GM19023 (cell line): ENCODE measurements around the gene ROBO1.

Source experiments
- ATAC-seq: cut with Tn5 transposase; IDR thresholded peaks from one replicate; pipeline ENCODE4 v1.9.1; 2021; ENCODE audit warnings: mild to moderate bottlenecking, moderate library complexity; ENCODE audit not compliant: unreplicated experiment

Gene ROBO1

DNA sequence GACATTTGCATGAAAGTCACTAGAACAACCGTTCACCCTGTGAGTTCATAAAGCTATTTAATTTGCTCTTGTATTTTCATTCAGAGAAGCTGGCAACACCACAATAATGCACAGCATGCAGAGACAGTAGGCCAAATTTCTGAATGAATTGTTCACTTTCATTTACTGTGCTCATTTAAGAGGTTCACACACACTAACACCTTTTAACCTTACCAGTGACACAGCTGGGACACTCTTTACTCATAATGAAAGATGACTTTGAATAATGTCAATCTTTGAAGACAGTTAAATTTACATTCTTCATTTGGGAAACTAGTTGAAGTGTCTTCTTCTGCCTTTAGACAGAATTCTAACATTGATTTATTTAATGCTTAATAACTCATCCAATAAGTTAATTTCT, 95.7 kb downstream of the ROBO1 start:
- ATAC-seq, result no peak

DNA sequence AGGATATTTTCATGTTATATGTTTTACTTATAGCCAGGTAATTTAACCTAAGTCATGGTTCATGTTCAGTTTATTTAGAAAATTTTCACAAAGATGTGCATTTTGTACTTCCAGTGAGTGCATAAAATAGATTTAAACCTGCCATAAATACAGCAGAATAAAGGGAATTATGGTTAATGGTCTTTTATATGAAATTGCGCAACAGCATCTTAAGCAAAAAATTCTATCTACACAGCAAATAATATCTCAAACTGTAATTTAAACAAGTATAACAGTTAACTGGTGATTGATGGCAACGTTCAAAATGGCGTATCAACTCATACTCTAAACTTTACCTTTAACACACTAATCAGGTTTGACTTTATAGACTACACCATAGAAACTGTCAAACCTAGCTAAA, 97.6 kb downstream of the ROBO1 start:
- ATAC-seq, result no peak

DNA sequence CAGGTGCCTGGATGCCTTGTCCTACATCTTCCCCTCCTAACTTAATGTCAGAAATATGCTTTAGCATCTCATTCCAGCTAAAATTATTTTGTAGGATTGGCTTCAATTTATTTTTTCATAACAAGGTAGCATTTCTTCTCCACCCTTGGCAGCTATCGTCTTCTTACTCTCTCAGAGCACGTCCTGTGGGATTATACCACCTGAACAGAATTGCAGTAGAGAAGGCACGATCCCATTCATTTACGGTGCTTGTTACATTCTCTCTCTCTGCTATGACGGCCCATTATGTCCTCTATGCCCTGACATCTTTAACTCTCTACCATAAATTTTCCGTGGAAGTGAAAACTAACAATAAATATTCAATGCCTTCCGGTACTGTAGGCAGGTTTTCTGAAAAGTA, 103.3 kb downstream of the ROBO1 start:
- no peak for ATAC-seq

DNA sequence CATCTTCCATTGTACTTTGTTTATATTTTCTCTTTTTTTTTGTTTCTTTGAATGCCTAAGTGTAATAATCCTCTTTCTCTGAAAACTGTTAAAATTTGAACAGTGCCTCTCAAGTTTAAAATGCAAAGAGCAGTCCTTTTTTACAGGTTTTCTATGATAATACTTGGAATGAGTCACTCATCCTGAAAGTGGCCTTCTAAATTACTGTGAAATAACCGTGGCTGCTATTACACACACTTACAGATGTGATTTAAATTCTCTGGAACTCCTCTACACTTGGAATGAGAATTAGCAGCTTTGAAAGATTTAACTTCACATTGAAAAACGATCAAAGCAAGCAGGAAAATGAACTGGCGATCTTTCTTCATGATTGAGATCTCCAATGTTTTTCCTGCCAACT, 105.9 kb downstream of the ROBO1 start:
- ATAC-seq, result no peak

GRCh38 chr3:79657076-79657475, 110.7 kb downstream of the ROBO1 start:
- ATAC-seq, result no peak

- no peak for ATAC-seq
Observed at GRCh38 chr3:79654019-79654418, 113.8 kb downstream of the ROBO1 start.

DNA sequence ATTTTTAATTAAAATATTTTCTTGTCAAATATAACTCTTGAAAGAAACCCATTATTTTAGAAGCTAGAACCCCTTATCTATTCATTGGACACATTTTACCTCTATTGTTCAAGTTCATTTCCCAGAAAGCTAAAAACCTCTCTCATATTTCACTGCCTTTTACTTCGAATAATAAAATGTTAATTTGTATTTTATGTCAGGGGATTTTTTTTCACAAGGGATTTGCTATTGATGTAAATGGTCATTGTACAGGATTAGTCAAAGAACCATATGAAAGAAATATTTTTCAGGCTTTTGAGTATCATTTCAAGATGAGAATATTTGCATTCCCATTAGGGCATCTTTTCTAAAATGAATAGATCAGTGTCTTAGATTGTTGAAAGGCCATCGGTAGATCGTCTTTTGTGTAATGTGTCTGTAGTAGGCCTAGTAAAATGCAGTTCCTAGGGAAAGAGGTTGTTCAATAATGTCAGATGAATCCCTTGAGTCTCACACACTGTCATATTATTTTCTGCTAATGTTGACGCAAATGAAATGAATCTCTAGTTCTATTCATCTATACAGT, 114.5 kb downstream of the ROBO1 start:
- no peak for ATAC-seq

DNA sequence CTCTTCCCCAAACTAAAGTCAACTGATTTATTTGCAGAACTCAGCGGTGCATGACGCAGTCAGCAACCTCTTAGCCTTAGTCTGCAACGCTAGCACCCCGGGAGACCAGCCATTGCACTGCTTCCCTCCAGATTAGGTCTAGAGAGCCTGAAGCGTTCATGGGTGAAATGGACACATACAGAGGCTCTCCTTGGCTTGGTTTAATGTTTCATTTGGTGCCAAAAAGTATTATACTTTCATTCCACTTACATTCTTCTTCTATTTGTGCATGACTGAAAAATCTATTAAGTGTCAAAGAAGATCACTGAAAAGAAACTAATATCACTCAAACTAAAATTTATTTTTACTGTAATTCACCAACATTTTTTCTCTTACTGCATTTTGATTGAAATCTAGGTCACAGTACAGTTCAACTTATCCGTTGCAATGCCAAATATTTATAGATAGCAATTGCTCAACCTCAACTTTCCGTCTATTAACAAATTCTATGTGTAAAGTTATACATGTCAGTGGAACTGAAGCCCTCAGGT, 116.2 kb downstream of the ROBO1 start:
- ATAC-seq, result no peak

- ATAC-seq, result no peak
Observed at GRCh38 chr3:79639855-79640254, 127.9 kb downstream of the ROBO1 start.

- no peak for ATAC-seq
Observed at GRCh38 chr3:79636372-79636771, 131.4 kb downstream of the ROBO1 start.

DNA sequence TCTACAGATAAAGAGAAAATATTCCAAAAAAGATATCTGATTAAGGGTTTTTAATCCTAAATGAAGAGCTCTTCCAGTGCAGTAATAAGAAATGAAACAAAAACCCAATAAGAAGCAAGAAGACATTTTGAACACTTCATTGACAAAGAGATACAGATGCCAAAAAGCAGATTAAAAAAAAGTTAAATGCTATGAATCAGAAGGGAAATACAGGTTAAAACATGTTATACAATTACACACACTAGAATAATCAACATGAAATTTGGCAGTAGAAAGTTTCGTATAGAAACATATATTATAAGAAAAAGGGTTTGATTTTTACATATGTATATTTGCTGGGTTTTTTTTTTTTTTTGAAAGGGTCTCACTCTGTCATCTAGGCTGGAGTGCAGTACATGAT, 135.0 kb downstream of the ROBO1 start:
- no peak for ATAC-seq

GRCh38 chr3:79618883-79619282, 148.9 kb downstream of the ROBO1 start:
- no peak for ATAC-seq

GRCh38 chr3:79606414-79606813, 161.4 kb downstream of the ROBO1 start:
- no peak for ATAC-seq

DNA sequence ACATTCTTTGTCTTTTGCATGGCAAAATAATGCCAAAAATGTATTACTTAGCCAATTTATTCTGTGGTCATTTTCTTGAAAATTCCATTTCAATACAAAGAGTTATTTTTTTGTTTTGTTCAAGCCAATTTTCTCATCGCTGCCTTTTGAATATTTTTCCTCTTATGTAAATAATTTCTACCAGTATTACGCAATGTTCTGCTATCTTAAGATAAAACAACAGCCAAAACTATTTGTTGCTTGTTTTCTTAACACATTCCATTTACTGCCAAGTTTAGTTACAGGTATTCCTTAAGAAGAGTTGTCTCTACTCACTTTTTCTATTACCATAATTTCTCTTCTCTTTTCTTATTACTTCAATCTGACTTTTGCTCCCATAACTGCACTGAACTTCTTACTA, 163.1 kb downstream of the ROBO1 start:
- ATAC-seq, result no peak

GRCh38 chr3:79602385-79602784, 165.4 kb downstream of the ROBO1 start:
- ATAC-seq, result no peak

DNA sequence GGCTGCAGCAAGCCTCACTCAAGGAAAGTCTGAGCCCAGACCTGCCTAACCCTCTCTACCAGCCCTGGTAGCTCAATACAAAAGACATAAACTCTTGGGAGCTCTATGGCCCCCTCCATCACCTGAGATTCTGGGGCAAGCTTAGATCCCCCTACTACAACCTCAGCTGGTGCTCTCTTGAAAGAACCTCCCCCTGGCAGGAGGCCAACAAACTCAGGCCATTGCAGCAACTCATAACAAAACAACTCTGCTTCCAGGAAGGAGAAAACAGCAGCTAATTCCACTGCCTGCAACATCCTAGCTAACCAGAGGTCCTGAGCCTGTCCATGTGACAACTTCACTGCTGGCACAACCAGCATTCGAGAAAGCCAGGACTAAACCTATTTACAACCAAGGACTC, 169.2 kb downstream of the ROBO1 start:
- ATAC-seq, result no peak

DNA sequence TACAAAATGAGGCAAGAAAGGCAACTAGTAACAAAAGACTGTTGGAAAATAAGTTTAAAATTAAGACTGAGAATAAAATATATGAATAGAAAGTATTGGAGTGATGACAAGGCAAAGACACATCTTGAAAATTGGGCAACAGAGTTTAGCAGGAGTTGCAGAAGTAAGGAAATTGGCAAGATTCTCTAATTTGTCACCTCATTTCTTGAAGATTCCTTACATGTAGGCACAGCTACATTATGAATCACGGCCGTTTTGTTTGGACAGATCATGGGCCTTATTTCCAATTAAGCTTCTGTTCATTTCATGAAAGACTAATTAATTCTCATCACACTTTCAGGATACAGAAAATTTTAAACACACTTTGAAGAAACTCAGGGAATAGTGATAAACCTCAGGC, 170.1 kb downstream of the ROBO1 start:
- ATAC-seq, result no peak

DNA sequence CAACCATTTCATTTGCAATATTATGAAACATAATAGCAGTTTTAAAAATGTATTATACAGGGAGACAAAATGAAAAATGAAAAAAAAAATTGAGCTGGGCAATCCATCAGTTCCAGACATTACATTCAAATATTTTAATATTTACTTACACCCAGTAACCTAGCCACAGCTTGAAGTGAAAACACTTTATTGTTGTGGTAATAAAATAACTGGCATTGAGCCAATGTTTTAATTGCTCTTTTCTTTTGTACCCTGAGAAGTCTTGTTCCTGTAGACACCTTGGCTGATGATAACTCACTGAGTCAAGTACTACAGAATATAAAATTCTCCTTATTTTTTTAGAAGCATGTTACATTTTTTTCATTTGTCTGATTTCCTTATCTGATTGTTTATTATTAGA, 180.6 kb downstream of the ROBO1 start:
- no peak for ATAC-seq

DNA sequence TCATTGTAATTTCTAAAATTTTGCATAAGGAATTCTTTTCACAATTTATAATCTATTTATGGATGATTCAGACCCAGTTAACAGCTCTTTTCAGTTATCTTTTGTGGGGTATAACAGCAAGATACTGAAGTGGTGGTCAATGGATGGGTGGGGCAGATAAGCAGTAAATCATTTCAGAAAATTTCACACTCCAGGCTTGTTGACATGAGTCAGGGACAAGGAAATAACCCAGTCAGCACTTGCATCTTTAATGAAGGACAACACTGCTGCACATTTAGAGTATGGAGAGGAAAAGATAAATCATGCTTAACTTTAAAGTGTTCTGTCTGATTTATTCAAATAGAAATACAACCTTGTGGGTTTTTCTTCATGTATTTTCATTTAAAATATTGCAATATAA, 181.6 kb downstream of the ROBO1 start:
- ATAC-seq, result no peak

DNA sequence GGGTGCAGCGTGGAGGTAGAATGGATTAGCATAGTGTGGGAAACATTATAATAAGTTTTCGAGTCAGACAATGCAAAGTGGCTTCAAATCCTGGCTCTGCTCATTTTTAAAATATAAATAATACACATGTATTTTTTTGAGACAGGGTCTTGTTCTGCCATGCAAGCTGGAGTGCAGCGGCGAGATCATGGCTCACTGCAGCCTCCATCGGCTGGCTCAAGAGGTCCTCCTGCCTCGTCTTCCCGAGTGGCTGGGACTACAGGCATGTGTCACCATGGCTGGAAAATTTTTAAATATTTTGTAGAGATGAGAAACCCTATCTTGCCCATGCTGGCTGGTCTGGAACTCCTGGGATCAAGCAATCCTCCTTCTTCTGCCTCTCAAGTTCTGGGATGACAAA, 194.9 kb downstream of the ROBO1 start:
- ATAC-seq, result no peak

DNA sequence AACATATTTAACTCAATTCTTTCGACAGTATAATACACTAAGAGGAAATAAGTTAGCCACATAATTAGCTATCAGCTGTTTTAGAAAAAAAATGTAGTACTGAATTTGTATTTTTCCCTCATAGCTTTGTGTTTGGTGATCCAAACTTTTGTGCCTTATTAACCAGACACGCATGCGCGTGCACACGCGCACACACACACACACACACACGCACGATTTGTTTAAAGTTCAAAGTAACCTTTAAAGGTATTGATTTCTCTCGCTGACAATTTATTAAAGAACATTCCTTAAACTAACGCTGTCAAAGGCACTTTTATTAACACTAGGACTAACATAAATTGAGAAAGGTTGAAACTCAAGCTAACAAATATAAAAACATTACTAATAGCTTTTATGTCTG, 198.9 kb downstream of the ROBO1 start:
- ATAC-seq, result no peak

GRCh38 chr3:79564192-79564591, 203.6 kb downstream of the ROBO1 start:
- no peak for ATAC-seq

GRCh38 chr3:79560698-79561097, 207.1 kb downstream of the ROBO1 start:
- ATAC-seq, result no peak
